OCI-LY3 (cell line): ENCODE data around the gene TRPC4AP.

ENCODE experiments used
- EZH2phosphoT487 ChIP-seq: fragments of 200-600 bp; shearing (Covaris generic); IDR thresholded peaks from 2 replicates; pipeline ENCODE4 v1.6.1; 2018; ENCODE audit warnings: antibody characterized with exemption, mixed run types, low read depth
- TF ChIP-seq, protein P1 (sequence below): fragments of 200-600, 300-600 bp; sonication (generic); IDR thresholded peaks from 2 replicates; pipeline ENCODE4 v1.5.1; 2014; ENCODE audit warnings: antibody characterized with exemption, low read length, low read depth

DNA sequence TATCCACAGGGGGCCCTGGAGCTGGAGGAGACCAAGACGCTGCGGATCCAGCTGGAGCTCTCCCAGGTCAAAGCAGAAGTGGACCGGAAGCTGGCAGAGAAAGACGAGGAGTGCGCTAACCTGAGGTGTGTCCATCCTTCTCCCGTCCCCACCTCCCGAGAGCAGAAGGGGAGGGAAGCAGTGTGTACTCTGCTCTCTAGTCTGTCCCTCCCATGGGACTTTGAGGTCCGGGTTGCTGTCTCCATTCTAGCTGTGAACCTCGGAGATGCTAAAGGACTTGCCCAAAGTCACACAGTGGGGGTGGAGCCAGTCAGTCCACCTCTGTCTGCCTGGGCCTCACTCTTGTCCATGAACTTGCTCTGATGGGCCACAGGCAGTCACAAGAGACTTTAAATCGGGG is 92.8 kb downstream of the TRPC4AP start:
- TF ChIP-seq, protein P1, sequence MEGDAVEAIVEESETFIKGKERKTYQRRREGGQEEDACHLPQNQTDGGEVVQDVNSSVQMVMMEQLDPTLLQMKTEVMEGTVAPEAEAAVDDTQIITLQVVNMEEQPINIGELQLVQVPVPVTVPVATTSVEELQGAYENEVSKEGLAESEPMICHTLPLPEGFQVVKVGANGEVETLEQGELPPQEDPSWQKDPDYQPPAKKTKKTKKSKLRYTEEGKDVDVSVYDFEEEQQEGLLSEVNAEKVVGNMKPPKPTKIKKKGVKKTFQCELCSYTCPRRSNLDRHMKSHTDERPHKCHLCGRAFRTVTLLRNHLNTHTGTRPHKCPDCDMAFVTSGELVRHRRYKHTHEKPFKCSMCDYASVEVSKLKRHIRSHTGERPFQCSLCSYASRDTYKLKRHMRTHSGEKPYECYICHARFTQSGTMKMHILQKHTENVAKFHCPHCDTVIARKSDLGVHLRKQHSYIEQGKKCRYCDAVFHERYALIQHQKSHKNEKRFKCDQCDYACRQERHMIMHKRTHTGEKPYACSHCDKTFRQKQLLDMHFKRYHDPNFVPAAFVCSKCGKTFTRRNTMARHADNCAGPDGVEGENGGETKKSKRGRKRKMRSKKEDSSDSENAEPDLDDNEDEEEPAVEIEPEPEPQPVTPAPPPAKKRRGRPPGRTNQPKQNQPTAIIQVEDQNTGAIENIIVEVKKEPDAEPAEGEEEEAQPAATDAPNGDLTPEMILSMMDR = no peak
- no peak for TF ChIP-seq EZH2phosphoT487
